ENCODE results near the gene YBX1. TPM values are rescaled to one million over a fixed set of nuclear protein-coding genes. Genes with fewer than 3 reads are reported as not detected.

YBX1 gene
- total RNA-seq, 1 donor, result 491 TPM

DNA sequence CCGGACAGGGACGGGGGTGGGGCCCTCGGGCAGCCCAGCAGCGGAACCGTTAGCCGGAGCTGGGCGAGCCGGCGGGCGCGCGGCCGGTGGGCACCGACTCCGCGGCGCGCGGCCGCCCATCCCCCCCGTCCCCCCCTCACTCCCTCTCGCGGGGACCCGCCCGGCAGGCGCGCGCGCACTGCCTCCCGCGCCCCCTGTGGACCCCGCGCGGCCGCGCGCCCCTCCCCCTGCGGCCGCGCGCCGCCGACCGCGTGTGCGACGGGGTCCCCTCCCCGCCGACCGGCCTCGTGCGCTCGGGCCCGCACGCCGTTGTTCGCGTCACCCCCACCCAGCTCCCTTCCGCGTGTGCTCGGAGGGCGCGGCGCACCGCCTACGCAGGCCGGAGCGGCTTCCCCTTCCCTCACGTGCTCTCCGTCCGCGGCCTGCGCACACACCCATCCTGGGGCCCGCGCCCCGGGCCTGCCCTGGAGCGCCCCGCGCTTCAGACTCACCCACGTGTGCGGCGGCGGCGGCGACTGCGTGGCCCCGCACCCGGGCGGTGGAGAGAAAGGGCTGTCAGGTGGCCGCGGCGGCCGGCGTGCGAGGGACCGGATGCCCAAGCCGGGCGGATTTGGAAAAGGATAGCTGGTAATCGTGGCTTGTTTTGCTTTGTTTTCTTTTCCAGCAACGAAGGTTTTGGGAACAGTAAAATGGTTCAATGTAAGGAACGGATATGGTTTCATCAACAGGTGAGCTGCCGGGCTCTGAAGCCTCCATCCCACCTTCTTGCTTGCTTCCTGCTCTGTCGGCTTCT lies 717 bp downstream of the YBX1 start:
- Histone ChIP-seq H3K79me2 (ENCODE audit: insufficient read depth, low read length) (peaks cover 57% of the 10 kb centered on the region), H2AFZ (ENCODE audit: low read length) (peak overlapping the region; percentile 57), H3K4me3 (ENCODE audit: insufficient read depth, low read length) (peak overlapping the region; percentile 90), H3K4me2 (ENCODE audit: insufficient read depth, low read length) (peak overlapping the region; percentile 79), H3K4me1 (ENCODE audit: insufficient read depth, low read length) (peaks cover 51% of the 10 kb centered on the region), H3K36me3 (ENCODE audit: insufficient read depth, low read length) (peaks cover 23% of the 10 kb centered on the region), H4K20me1 (ENCODE audit: insufficient read depth, low read length) (peaks cover 45% of the 10 kb centered on the region), H3K9me3 (ENCODE audit: low read depth, low read length) (no peaks in the 10 kb centered on the region), H3K27me3 (ENCODE audit: insufficient read depth, low read length) (no peaks in the 10 kb centered on the region), H3K27ac (ENCODE audit: low read depth, low read length) (peak overlapping the region; percentile 57)
- peak; percentile 95 for DNase-seq (ENCODE audit: insufficient read length, low spot score, missing footprints)
- no peak for TF ChIP-seq CTCF (IDR thresholded peaks at IDR 0.05; ENCODE audit: extremely low read depth, low read depth, low read length)

GRCh38 chr1:42684139-42684538 lies 1.9 kb downstream of the YBX1 start:
- no peaks in the 10 kb centered on the region for H3K27me3 ChIP-seq (ENCODE audit: insufficient read depth, low read length)
- no peak for DNase-seq (ENCODE audit: insufficient read length, low spot score, missing footprints)
- peak overlapping the region; percentile 57 for H3K27ac ChIP-seq (ENCODE audit: low read depth, low read length)
- TF ChIP-seq CTCF (IDR thresholded peaks at IDR 0.05; ENCODE audit: extremely low read depth, low read depth, low read length), result no peak
- peak overlapping the region; percentile 79 for H3K4me2 ChIP-seq (ENCODE audit: insufficient read depth, low read length)
- peaks cover 24% of the 10 kb centered on the region for H3K36me3 ChIP-seq (ENCODE audit: insufficient read depth, low read length)
- H3K4me1 ChIP-seq (ENCODE audit: insufficient read depth, low read length), result peaks cover 48% of the 10 kb centered on the region
- no peak overlapping the region for H2AFZ ChIP-seq (ENCODE audit: low read length)
- peaks cover 69% of the 10 kb centered on the region for H3K79me2 ChIP-seq (ENCODE audit: insufficient read depth, low read length)
- peak overlapping the region; percentile 90 for H3K4me3 ChIP-seq (ENCODE audit: insufficient read depth, low read length)
- H3K9me3 ChIP-seq (ENCODE audit: low read depth, low read length), result no peaks in the 10 kb centered on the region
- peaks cover 57% of the 10 kb centered on the region for H4K20me1 ChIP-seq (ENCODE audit: insufficient read depth, low read length)

- Histone ChIP-seq H2AFZ (ENCODE audit: low read length) (no peak overlapping the region), H3K36me3 (ENCODE audit: insufficient read depth, low read length) (peaks cover 24% of the 10 kb centered on the region), H3K9me3 (ENCODE audit: low read depth, low read length) (no peaks in the 10 kb centered on the region), H3K4me2 (ENCODE audit: insufficient read depth, low read length) (peak overlapping the region; percentile 79), H3K27me3 (ENCODE audit: insufficient read depth, low read length) (no peaks in the 10 kb centered on the region), H3K27ac (ENCODE audit: low read depth, low read length) (no peak overlapping the region), H3K4me3 (ENCODE audit: insufficient read depth, low read length) (no peak overlapping the region), H3K4me1 (ENCODE audit: insufficient read depth, low read length) (peaks cover 28% of the 10 kb centered on the region), H4K20me1 (ENCODE audit: insufficient read depth, low read length) (peaks cover 74% of the 10 kb centered on the region), H3K79me2 (ENCODE audit: insufficient read depth, low read length) (peaks cover 86% of the 10 kb centered on the region)
- no peak for TF ChIP-seq CTCF (IDR thresholded peaks at IDR 0.05; ENCODE audit: extremely low read depth, low read depth, low read length)
- no peak for DNase-seq (ENCODE audit: insufficient read length, low spot score, missing footprints)
Measured at GRCh38 chr1:42686418-42686817, 4.2 kb downstream of the YBX1 start.

- Histone ChIP-seq H3K36me3 (ENCODE audit: insufficient read depth, low read length) (peaks cover 28% of the 10 kb centered on the region), H4K20me1 (ENCODE audit: insufficient read depth, low read length) (peaks cover 83% of the 10 kb centered on the region)
Measured at GRCh38 chr1:42689912-42690311, 7.7 kb downstream of the YBX1 start.

More at GRCh38 chr1:42689912-42690311, 7.7 kb downstream of the YBX1 start:
- H3K4me2 ChIP-seq (ENCODE audit: insufficient read depth, low read length), result no peak overlapping the region
- H3K4me1 ChIP-seq (ENCODE audit: insufficient read depth, low read length), result peaks cover 17% of the 10 kb centered on the region
- no peak for DNase-seq (ENCODE audit: insufficient read length, low spot score, missing footprints)
- H3K27ac ChIP-seq (ENCODE audit: low read depth, low read length), result no peak overlapping the region
- H3K9me3 ChIP-seq (ENCODE audit: low read depth, low read length), result no peaks in the 10 kb centered on the region
- TF ChIP-seq CTCF (IDR thresholded peaks at IDR 0.05; ENCODE audit: extremely low read depth, low read depth, low read length), result no peak
- H3K4me3 ChIP-seq (ENCODE audit: insufficient read depth, low read length), result no peak overlapping the region
- peaks cover 100% of the 10 kb centered on the region for H3K79me2 ChIP-seq (ENCODE audit: insufficient read depth, low read length)
- no peaks in the 10 kb centered on the region for H3K27me3 ChIP-seq (ENCODE audit: insufficient read depth, low read length)
- no peak overlapping the region for H2AFZ ChIP-seq (ENCODE audit: low read length)
